Fibroblast of skin of left quadriceps (primary cell): Measurements from ENCODE around the gene OBI1.

Experiments
- DNase-seq, 2 experiments: peaks; one replicate each; pipeline ENCODE4 v3.0.0-alpha.2; 2013; ENCODE audit warnings: low read depth in 2 of 2

OBI1 gene

GRCh38 chr13:78602561-78603239 is 56.3 kb downstream of the OBI1 start:
- no peak for DNase-seq

- DNase-seq, result no peak
Observed at GRCh38 chr13:78601874-78602560, 56.9 kb downstream of the OBI1 start.

GRCh38 chr13:78601124-78601873 is 57.7 kb downstream of the OBI1 start:
- no peak for DNase-seq

GRCh38 chr13:78600280-78600883 is 58.6 kb downstream of the OBI1 start:
- no peak for DNase-seq

GRCh38 chr13:78599645-78600279 is 59.2 kb downstream of the OBI1 start:
- no peak for DNase-seq

- DNase-seq, result no peak
Observed at GRCh38 chr13:78598966-78599644, 59.9 kb downstream of the OBI1 start.

GRCh38 chr13:78598116-78598781 is 60.7 kb downstream of the OBI1 start:
- DNase-seq, result no peak

GRCh38 chr13:78597602-78597932 is 61.4 kb downstream of the OBI1 start:
- DNase-seq, result no peak

GRCh38 chr13:78596736-78597601 is 62.0 kb downstream of the OBI1 start:
- DNase-seq, result no peak

- DNase-seq, result no peak
Observed at GRCh38 chr13:78596399-78596735, 62.6 kb downstream of the OBI1 start.

- DNase-seq, result no peak
Observed at GRCh38 chr13:78595495-78596398, 63.2 kb downstream of the OBI1 start.

GRCh38 chr13:78594456-78594975 is 64.4 kb downstream of the OBI1 start:
- no peak for DNase-seq

- no peak for DNase-seq
Observed at GRCh38 chr13:78593652-78594455, 65.1 kb downstream of the OBI1 start.

- no peak for DNase-seq
Observed at GRCh38 chr13:78593129-78593528, 65.8 kb downstream of the OBI1 start.

GRCh38 chr13:78592584-78592983 is 66.4 kb downstream of the OBI1 start:
- no peak for DNase-seq

GRCh38 chr13:78589206-78589605 is 69.7 kb downstream of the OBI1 start:
- DNase-seq, result no peak

GRCh38 chr13:78587395-78587794 is 71.6 kb downstream of the OBI1 start:
- DNase-seq, result no peak

- no peak for DNase-seq
Observed at GRCh38 chr13:78586706-78587105, 72.2 kb downstream of the OBI1 start.
